ENCODE data around the gene TNFSF15. TPM values are rescaled to one million over a fixed set of nuclear protein-coding genes. Genes with fewer than 3 reads are reported as not detected.
A peak's percentile ranks its signal among the peaks of the same experiment; 100 is the strongest.

Gene TNFSF15
- 1 to 10 TPM in 1 of 2 donors, under 1 TPM in 1; 0.89 to 4.0 TPM for total RNA-seq
- long read RNA-seq, full-length matches to known transcripts: 1 of 2 reads
- long read RNA-seq, partial matches to known transcripts: 0 of 2 reads
- long read RNA-seq, other reads (novel, unspliced or antisense): 1 of 2 reads

GRCh38 chr9:114805670-114806525 lies at the start of gene TNFSF15:
TSS of gene TNFSF15 (minus strand) at chr9:114806039. CDS start at chr9:114806012, 27 bp downstream.
- DNase-seq: peak; percentile 55 to 73
- peak; percentile 79 for ATAC-seq
- intact Hi-C loops (cut with DNase I, micrococcal nuclease): no loop called here

DNA sequence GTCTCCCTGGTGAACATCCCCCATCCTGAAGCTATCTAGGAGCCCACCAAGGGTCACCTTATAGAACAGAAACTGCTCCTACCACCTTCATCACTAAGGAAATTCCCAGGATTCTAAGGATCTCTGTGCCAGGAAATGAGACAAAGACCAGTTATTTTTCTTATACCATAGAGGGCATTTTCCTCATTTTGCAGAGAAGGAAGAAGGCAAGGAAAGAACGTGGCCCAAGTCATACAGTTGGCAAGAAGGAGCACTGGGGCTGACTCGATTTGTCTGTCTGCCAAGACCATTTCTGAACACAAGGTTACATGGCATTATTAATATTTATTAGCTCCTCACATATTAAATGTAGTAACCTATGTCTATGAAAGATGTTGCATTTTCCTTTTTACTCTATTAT lies 49.6 kb upstream of the TNFSF15 start:
- DNase-seq: no peak
- intact Hi-C loops (cut with DNase I, micrococcal nuclease): no loop called here
- ATAC-seq: no peak

- intact Hi-C loops (cut with DNase I, micrococcal nuclease): no loop called here
- ATAC-seq: no peak
- DNase-seq: no peak
Observed at GRCh38 chr9:114854736-114855355, 49.0 kb upstream of the TNFSF15 start.

DNA sequence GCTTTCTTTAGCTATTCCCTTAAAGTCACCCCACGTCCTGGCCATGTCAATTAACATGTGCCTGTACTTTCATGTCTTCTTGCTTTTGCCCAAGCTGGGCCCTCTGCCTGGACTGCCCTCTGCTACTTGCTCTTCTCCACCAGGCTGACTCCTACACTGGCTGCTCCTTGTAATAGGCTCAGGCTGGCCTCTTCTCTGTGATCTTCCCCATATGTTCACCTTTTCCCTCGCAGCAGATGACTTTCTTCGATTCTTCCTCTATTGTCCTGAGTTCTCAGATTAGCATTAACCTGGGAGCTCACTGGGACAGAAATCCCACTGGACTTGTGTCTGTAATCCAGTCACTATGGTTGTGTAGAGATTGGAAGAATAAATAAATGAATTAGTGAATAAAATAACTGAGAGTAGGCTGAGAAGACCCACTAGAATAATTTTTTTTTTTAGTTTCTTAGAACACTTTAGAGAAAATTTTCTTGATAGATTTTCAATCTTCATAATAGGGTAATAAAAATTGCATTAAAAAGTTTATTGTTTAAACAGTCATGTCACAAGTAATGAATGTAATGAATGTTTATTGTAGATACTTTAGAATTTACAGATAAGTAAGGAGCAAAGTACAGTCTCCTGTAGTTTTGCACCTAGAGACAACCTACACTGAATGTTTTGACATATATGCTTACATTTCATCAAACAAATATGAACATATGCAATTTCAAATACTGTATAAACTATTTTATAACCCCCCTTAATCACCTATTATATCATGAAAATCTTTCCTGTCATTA lies 47.4 kb upstream of the TNFSF15 start:
- ATAC-seq (peak; percentile 92), DNase-seq (no peak)
- intact Hi-C loops (cut with DNase I, micrococcal nuclease): no loop called here

DNA sequence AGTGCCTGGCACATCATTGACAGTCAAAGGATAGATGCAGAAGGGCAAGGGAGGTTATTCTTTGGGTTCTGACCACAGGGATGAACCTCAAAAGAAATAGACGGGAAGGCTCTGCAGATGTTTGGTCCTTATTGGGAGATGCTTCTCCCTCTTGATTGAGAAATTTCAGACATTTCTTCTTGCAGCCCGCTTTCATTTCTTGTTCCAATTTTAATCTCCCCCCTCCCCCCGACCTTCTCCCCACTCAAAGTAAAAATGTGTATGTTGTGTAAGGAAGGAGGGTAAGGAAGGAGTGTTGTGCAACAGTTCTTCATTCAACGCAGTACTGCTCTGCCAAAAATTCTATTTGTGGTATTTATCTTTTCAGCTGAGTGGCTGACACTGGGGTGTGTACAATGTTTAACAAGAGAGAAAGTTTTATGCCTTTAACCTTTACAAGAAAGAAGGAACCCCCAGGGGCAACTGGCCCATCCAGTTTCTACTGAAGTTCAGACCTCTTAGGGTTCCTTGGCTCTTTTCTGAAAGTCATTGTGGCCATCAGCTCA lies 46.3 kb upstream of the TNFSF15 start:
- DNase-seq (no peak), ATAC-seq (peak; percentile 49)
- intact Hi-C loops (cut with DNase I, micrococcal nuclease): no loop called here

DNA sequence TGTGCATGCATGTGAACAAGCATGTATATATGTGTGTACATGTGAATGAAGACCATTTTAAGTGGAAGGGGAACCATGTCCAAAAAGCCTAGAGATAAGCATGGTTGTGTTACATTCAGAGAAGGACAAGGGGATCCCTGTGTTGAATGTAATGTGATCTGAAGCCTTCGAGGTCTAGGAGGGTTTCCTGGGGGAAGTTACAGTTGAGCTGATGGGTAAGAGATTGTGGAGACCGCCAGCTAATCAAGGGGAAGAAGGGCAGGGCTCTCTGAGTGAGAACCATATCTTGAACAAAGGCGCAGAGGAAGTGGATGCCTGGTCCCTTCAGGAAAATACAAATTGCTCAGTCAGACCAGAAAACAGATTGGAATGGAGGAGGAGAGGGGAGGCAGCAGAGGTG lies 45.5 kb upstream of the TNFSF15 start:
- ATAC-seq (no peak), DNase-seq (no peak)
- intact Hi-C loops (cut with DNase I, micrococcal nuclease): no loop called here

- no peak for ATAC-seq
- DNase-seq: no peak
- intact Hi-C loops (cut with DNase I, micrococcal nuclease): no loop called here
Observed at GRCh38 chr9:114850871-114851270, 45.0 kb upstream of the TNFSF15 start.

- intact Hi-C loops (cut with DNase I, micrococcal nuclease): no loop called here
- DNase-seq: no peak
- no peak for ATAC-seq
Observed at GRCh38 chr9:114849450-114849849, 43.6 kb upstream of the TNFSF15 start.

GRCh38 chr9:114847492-114848417 lies 41.9 kb upstream of the TNFSF15 start:
- DNase-seq (no peak), ATAC-seq (peak; percentile 78)
- intact Hi-C loops (cut with DNase I, micrococcal nuclease): no loop called here

GRCh38 chr9:114845373-114845772 lies 39.5 kb upstream of the TNFSF15 start:
- intact Hi-C loops (cut with DNase I, micrococcal nuclease): no loop called here
- DNase-seq: no peak
- no peak for ATAC-seq

- ATAC-seq (no peak), DNase-seq (no peak)
- intact Hi-C loops (cut with DNase I, micrococcal nuclease): no loop called here
Observed at GRCh38 chr9:114844766-114845165, 38.9 kb upstream of the TNFSF15 start.

GRCh38 chr9:114837923-114838322 lies 32.1 kb upstream of the TNFSF15 start:
- intact Hi-C loops (cut with DNase I, micrococcal nuclease): no loop called here
- no peak for ATAC-seq
- no peak for DNase-seq

- DNase-seq (no peak), ATAC-seq (no peak)
- intact Hi-C loops (cut with DNase I, micrococcal nuclease): no loop called here
Observed at GRCh38 chr9:114836769-114837168, 30.9 kb upstream of the TNFSF15 start.

DNA sequence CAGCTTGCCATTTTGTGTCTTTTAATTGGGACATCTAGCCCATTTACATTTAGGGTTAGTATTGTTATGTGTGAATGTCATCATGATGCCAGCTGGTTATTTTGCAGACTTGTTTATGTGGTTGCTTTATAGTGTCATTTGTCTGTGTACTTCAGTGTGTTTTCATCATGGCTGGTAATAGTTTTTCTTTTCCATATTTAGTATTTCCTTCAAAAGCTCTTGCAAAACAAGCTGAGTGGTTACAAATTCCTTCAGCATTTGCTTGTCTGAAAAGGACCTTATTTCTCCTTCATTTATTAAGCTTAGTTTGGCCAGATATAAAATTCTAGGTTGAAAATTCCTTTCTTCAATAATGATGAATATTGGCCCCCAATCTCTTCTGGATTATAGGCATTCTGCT lies 28.5 kb upstream of the TNFSF15 start:
- DNase-seq (no peak), ATAC-seq (no peak)
- intact Hi-C loops (cut with DNase I, micrococcal nuclease): no loop called here

DNA sequence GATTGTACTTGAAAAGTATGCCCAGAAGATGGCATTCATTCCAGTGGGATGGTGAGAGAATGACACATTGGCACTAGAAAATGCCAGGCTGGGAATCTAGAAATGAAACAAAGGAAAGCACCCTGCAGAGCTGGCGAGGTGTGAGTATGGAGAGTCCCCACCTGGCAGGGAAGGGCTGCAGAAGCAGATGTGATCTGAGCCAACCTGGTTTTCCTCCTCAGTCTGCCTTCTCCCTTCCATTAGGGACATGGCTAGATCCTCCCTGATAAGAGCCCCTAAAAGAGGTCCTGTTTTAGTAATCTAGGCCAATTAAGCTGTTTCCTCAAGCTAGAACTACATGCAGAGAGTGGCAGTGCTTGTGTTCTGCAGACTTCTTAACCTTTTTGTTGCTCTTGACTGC lies 24.7 kb upstream of the TNFSF15 start:
- intact Hi-C loops (cut with DNase I, micrococcal nuclease): no loop called here
- ATAC-seq (no peak), DNase-seq (no peak)

DNA sequence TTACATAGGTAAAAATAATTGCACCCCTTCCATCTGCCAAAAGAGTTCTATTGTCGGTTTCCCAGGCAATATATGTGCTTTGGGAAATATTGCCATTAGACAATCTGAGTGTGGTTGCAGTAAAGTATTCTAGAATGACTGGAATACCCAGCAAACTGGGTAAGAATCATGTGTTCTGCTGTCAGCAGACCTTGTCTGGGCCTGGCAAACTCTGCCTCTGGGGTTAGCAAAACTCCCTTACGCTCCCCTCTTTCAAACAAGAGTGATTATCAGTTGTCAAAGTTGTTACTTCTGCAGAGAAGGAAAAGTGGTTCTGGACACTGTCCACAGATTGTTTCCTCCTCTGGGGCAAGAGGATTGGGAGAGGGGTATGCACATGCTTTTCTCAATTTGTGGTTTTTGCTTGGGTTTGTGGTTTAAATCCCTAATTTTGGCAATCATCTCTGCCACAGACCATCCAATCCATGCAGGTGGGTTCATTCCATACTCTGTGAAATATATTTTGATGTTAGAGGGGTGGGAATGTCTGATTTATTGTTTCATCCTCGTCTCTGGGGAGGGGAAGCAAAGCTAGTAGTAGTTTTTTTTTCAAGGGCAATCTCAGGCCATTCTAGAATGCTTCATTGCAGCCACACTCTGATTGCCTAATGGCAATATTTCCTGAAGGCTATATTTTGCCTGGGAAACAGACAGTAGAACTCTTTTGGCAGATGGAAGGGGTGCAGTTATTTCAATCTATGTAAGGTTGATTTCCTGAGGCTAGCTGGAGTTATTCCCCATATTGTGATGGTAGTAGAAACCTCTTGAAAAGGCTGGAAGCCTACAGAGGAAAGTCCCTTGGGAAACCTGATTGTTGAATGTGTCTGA lies 24.0 kb upstream of the TNFSF15 start:
- no peak for DNase-seq
- no peak for ATAC-seq
- intact Hi-C loops (cut with DNase I, micrococcal nuclease): no loop called here

DNA sequence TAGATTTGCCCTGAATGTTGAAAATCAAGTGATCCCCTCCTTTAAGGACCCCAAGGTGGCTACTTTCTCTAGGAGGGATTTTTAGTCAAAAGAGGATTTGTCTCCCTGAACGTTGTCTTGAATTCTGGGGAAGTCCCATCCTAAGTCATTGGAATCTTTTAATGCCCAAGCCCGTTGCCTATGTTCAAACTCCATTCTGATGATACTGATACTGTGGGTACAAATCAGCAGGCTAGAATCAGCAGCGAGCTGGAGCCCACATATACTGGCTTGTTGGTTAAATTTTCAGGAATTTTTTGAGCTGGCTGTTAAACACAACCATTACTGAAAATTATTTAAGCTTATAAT lies 22.4 kb upstream of the TNFSF15 start:
- intact Hi-C loops (cut with DNase I, micrococcal nuclease): no loop called here
- ATAC-seq: no peak

More for the DNA sequence above, 22.4 kb upstream of the TNFSF15 start:
- no peak for DNase-seq

Measured in left colon (tissue), 2 donors.